NCI-H524 (cell line): ENCODE results near the gene SERPINI1.
A peak's percentile ranks its signal among the peaks of the same experiment; 100 is the strongest.

ENCODE experiments used
- DNase-seq, 2 experiments: peaks; one replicate each; lab custom pipeline; 2025; lab: John Stamatoyannopoulos, UW

Gene SERPINI1

DNA sequence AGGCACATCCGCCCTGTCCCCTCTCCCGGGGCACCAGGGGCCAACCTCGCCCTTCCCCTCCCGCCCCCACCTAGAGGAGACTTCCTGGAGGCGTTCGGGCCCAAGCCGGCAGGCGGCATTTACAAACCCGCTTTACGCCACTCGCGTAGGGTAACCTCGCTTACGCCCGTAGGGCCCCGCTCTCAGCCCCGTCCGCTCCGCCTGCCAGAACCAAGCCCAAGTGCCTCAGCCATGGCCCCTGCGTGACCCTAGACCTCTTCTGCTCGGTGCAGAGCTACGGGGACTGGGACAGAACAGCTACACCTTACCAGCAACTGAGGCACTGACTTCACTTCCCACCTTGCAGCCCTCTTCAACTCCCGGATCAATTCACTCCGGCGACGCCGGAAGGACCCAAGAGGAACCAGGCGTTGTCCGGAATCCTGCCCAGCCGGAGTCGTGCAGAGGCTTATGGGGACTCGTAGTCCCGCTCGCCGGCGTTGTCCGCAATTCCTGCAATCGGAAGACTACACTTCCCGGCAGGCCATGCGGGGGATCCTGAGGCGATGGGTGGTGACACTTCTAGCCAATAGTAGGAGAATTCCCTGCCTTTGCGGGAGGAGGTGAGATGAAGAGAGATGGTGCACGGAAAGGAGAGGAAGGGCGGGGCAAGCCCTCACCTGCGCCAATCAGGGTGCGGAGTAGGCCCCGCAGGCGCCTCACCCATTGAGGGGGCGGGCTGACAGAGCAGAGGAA, 856 bp upstream of the SERPINI1 start, which contains the start of gene PDCD10:
Gene PDCD10 (minus strand): TSS at position 395 of the 735 bp plus-strand sequence. CDS start 14,735 bp downstream, outside the sequence.
- DNase-seq, result peak; percentile 100

DNA sequence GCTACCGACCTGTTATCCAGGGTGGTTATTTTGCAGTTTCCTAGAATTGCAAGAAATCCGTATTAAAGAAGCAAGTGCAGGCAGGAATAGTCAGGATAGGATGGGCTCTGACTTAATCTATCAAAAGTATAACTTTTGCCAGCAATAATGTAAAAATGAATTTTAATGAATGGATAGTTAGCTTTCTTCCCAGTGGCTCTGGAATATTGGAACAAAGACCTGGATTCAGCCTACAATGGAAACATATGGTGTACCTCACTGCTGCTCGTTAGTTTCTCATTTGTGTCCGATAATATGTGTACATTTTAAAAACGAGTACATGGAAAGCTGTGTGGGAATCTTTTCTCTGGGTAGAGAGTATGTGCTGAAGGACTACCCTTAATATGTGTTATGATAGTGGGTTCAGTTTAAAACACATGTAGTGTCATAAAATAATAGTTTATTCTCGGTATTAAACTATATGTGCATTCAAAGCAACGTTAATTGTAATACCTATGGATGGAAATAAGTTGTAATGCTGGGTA, 805 bp downstream of the SERPINI1 start:
- DNase-seq, result peak in 1 of 2 experiments; percentile 33

- DNase-seq, result no peak
These were observed 1.5 kb downstream of the SERPINI1 start for GRCh38 chr3:167736997-167737396.

GRCh38 chr3:167738037-167738436, 2.5 kb downstream of the SERPINI1 start:
- DNase-seq, result no peak

GRCh38 chr3:167739190-167739810, 3.8 kb downstream of the SERPINI1 start:
- DNase-seq, result no peak

DNA sequence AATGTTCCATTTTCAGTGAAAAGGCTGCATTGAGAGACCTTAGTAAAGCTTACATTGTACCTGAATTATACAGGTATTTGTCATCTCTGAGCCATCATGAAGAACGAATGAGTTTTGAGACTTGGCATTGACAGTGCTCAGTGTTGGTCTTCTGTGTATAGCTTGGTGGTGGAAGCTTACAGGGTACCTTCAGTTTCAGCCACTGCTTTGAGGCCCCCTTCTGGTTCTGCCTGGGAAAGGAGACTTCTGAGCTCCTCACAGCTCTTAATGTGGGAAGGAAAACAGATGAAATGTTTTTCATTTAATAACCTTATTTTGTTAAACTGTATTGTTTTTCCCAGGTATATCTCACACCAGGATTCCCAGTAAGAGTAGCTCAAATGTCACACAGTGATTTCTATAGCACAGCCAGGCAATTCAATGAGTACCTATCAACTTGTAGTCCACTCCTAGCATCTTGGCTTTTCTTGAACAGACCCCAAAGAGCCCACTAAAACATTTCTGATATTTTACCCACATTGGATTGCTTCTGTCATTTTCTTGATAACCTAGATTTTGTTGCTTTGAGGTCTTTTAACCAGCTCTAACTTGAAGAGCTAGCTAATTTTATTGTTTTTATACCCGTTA, 5.6 kb downstream of the SERPINI1 start:
- DNase-seq, result peak; percentile 3 to 61

- no peak for DNase-seq
These were observed 6.8 kb downstream of the SERPINI1 start for GRCh38 chr3:167742338-167742737.

DNA sequence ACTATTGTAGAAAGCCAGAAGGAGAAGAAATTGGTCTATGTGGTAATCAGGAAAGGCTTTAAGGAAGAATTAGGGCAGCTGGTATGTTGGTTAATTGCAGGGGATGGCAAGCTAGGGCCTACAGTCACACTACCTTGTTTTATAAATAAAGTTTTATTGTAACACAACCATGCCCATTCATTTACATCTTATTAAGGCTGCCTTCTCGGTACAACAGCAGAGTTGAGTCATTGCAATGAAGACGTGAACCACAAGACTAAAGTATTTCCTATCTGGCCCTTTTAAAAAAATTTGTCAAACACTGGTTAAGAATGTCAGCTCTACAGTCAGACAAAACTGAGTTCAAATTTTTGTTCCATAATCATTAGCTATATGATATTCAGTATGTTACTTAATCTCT, 8.3 kb downstream of the SERPINI1 start:
- DNase-seq, result no peak

GRCh38 chr3:167749209-167749608, 13.7 kb downstream of the SERPINI1 start:
- no peak for DNase-seq

DNA sequence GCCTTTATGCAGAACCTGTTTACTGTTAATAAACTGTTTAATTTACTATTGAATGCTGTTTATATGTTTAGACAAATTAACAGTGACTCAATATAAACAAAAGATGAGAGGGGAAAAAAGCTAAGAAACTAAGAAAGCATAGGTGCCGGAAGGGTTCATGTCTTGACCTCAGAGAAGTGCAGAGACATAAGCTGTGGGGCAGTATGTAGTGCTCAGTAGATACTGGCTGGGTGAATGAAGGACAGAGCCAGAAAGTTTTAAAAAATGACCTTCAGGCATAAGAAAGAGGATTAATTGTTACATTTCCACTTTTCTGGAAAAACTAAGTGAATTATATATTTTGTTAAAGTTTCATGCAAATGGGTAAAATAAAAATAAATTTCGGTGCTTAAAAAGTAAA, 14.2 kb downstream of the SERPINI1 start:
- DNase-seq, result no peak

GRCh38 chr3:167750272-167750971, 14.9 kb downstream of the SERPINI1 start:
- DNase-seq, result no peak

- DNase-seq, result no peak
These were observed 18.5 kb downstream of the SERPINI1 start for GRCh38 chr3:167754049-167754448.

DNA sequence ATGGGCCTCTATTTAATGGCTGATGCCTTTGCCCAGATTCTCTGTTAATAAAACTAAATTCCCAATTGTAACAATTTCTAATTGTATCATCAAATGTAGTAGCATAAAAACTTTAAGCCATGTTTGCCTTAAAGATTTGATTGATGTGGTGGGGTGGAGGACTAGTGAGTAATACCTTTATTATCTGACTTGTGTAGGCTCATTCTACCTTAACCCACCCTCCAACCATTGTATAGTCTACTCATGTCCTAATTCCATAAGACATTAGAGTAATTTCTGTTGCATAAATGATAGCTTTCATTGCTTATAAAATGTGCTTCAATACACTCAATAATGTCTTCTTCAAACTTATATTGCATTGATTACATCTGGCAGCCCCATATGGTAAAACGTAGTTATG, 25.8 kb downstream of the SERPINI1 start:
- DNase-seq, result no peak

DNA sequence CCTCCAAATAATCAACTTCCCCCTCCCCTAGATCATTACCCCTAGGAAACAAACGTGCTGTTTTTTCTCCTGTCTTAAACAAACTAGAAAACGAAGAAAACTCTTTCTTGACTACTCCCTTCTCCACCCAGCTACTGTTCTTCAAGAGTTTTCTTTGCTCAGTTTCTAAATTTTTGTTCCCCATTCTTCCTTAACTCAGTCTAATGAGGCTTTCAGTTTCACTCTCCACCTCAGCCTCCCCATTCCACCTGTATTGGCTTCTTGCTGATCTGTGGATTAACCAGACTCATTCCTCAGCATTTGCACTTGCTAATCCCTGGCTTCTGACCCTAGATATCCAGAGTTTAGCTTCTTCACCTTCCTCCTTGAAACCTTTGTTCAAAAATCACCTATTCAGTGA, 26.8 kb downstream of the SERPINI1 start:
- DNase-seq, result no peak

GRCh38 chr3:167772992-167773391, 37.5 kb downstream of the SERPINI1 start:
- DNase-seq, result no peak

DNA sequence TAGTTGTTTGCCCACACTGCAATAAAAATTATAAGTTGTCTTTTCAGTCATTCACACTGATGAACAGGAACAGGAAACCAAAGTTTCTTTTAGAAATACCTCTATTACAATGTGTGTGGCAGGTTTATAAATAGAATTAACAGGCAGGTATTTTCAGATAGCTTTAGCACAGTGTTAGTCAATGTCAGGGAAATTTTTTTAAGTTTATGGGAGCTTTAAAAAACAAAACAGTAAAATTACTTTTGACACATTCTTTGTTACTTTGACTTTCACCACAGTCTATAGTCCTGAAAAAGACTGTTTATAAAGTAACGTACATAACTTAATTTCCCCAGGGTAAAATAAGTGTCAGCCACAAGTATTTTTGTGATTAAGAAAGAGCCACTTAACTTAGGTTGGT, 38.1 kb downstream of the SERPINI1 start:
- DNase-seq, result no peak

GRCh38 chr3:167776066-167776685, 40.7 kb downstream of the SERPINI1 start:
- DNase-seq, result no peak

DNA sequence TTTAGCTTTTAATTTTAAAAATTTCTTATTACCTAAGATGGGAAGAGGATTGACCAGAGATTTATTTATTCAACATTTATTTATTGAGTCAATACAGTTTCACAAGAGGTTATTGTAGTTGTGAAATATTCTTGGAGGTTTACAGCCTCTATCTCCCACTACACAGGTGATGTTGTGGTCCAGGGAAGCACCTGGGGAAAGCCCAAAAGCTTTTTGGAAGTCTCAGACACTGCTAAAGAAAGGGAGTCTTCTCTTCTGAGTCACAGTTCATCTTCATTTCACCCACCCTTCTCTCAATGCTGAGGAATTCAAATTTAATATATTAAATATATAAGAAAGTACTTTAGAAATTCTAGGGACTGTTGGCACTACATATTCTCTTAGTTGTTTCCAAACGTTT, 41.8 kb downstream of the SERPINI1 start:
- no peak for DNase-seq

GRCh38 chr3:167780214-167780883, 44.8 kb downstream of the SERPINI1 start:
- DNase-seq, result no peak

GRCh38 chr3:167783781-167784180, 48.3 kb downstream of the SERPINI1 start:
- no peak for DNase-seq

GRCh38 chr3:167785790-167786189, 50.3 kb downstream of the SERPINI1 start:
- DNase-seq, result no peak
